LNCAP (cell line): Measurements from ENCODE around the gene NOL4L.

Source experiments
- TF ChIP-seq, protein P1 (sequence below): fragments of 450-650 bp; IDR thresholded peaks from 2 replicates; pipeline ENCODE4 v1.5.1; 2017; ENCODE audit warnings: mild to moderate bottlenecking

NOL4L gene

DNA sequence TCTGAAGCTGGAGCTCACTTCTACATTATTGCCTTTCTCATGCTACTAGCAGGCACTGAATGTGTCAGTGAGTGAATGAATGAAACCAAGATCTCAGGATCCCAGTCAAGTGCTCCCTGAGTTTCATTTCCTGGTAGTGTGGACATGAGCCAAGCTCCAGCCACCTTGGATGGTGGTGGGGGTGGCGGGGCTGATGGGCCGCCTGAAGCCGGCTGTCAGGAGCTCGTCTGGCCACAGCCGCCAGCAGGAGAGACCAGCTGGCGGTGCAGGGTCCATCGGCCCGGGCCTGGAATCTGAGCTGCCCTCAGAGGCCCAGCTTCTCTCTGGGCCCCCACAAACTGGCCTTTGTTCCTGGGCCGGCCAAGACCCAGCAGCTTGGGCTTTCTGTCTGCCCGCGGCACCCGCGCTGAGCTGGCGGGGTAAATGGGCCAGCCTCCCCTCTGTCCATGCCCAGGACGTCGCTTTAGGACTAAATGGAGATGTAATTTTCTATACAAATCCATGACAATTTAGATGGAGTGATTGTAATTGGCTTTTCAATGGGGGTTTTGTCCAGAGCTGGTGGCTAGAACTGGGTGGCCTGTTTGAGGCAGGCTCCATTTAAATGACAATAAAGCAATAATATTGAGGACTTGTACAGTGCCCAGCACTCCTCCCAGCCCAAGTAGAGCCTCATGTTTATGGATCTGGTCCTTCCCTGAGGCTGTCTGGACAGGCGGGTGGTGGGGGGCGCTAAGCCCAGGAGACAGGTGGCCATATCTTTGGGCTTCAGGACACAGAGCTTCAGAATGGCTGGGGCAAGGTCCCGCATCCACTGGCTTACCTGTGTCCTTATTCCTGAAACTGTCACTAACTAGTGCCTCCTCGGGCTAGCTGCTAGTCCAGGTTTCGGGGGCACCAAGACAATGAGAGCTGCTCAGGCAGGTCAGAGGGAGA is 43.5 kb downstream of the NOL4L start:
- TF ChIP-seq, protein P1, sequence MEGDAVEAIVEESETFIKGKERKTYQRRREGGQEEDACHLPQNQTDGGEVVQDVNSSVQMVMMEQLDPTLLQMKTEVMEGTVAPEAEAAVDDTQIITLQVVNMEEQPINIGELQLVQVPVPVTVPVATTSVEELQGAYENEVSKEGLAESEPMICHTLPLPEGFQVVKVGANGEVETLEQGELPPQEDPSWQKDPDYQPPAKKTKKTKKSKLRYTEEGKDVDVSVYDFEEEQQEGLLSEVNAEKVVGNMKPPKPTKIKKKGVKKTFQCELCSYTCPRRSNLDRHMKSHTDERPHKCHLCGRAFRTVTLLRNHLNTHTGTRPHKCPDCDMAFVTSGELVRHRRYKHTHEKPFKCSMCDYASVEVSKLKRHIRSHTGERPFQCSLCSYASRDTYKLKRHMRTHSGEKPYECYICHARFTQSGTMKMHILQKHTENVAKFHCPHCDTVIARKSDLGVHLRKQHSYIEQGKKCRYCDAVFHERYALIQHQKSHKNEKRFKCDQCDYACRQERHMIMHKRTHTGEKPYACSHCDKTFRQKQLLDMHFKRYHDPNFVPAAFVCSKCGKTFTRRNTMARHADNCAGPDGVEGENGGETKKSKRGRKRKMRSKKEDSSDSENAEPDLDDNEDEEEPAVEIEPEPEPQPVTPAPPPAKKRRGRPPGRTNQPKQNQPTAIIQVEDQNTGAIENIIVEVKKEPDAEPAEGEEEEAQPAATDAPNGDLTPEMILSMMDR, result no peak

DNA sequence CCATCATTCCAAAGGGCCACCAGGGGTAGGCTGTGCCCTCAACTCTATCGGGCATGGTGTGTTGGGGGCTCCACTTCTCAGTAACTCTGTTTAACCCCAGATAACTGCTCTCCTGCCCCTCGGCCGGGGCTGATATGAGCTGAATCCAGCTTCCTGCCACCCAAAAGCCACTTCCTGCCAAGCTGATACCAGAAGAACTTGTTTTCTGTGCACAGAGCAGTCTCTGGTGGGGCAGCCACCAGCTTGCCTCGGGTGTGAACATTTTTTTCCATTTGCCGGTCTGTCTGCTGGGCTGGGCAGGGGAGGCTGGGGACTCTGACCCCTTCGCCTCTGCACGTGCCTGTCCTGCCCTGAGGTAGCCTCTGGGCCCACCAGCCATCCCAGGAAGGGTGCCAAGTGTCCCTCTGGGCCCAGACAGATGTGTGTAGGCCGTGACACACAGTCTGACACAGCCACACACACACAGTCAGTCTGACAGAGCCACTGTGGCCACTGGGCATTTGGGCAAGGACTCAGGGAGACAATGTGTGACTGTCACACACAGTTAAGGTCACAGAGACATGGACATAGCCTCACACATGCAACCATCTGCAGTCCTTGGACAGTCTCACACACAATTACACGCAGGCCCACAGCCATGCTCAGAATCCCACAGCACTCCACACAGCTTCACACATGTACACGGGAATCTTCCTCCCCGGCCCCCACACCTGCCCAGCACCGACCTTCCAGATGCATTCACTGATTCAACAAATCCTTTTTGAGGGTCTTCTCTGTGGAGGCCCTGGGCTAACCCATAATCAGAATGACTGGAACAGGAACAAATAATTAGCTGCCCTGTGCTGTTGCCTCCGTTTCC is 45.1 kb downstream of the NOL4L start:
- TF ChIP-seq, protein P1, result no peak

DNA sequence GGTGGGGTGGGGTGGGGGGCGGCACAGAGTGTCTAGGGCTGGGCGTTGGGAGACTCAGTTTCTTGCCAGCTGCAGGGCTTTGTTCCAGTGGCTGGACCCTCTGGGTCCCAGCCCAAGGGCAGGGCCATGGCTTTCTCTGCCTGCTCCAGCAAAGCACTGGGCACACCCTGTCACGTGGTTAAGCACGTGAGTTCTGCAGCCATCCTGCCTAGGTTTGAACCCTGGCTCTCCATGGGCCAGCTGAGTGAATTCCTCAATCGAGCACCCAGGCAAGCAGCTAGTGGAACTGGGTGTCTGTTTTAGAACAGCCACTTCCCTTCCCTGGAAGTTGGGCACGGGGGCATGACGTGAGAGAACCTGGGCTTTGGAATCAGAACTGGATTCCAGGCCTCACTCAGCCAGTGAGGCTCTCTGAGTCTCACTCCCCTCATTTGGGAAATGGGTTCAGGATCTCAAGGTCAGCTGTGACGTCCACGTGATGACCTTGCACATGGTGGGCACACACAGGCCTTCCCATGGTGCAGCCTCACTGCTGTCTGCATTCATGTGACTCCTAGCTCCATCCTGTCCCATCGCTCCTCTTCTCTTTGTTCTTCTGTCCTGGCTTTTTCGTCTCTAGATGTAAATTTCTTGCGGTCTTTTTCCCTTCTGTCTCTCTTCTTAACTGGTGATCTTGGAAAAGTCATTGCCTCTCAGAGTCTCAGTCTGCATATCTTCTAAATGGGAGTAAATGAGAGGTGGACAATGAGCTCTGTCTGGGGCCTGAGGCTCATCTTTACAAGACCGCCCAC is 45.9 kb downstream of the NOL4L start:
- TF ChIP-seq, protein P1, result no peak

DNA sequence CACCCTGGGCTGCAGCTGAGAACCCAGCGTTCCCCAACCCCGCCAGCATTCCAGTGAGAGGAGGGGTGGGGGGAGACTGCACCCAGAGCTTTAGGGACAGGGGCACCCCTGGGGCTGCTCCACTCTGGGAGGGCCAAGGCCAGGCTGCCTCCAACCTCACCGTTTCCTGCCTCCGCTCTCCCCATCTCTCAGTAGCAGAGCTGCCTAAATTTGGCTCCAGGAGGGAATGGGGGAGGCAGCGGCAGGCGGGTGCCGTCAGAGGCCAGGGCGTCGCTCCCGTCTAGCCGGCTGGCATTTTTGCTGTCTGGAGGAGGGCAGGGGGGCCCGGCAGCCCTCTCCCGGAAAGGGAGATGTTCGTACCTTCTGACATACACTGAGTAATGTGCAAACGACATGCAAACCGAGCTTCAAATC is 46.6 kb downstream of the NOL4L start:
- TF ChIP-seq, protein P1, result no peak

DNA sequence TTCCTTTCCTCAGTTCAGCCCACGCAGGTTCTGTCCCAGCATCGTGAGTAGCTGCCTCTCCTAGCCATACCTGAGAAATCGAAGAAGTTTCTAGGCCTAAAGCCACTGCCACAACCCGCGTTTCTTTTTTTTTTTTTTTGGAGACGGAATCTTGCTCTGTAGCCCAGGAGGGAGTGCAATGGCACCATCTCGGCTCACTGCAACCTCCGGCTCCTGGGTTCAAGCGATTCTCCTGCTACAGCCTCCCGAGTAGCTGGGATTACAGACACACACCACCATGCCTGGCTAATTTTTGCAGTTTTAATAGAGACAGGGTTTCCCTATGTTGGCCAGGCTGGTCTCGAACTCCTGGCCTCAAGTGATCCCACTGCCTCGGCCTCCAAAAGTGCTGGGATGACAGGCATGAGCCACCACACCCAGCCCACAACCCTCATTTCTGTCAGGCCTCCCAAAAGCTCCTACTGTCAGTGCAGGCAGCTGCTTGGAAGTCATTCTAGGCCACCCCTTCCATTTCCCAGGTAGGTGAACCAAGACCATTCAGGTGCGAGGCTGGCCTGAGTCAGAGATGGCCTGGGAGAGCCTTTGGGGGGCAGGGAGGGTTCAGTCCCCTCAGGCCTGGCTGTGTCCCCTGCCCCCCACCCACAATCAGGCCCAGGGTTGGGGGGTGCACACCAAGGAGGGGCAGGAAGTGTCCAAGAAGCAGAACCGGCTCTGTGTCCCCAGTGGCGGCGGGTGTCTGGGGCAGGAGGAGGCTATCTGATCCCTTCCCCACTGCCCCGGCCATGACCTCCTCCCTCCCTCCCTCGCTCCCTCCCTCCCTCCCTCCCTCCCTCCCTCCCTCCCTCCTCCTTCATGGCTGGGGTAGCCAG is 47.2 kb downstream of the NOL4L start:
- TF ChIP-seq, protein P1, result no peak

DNA sequence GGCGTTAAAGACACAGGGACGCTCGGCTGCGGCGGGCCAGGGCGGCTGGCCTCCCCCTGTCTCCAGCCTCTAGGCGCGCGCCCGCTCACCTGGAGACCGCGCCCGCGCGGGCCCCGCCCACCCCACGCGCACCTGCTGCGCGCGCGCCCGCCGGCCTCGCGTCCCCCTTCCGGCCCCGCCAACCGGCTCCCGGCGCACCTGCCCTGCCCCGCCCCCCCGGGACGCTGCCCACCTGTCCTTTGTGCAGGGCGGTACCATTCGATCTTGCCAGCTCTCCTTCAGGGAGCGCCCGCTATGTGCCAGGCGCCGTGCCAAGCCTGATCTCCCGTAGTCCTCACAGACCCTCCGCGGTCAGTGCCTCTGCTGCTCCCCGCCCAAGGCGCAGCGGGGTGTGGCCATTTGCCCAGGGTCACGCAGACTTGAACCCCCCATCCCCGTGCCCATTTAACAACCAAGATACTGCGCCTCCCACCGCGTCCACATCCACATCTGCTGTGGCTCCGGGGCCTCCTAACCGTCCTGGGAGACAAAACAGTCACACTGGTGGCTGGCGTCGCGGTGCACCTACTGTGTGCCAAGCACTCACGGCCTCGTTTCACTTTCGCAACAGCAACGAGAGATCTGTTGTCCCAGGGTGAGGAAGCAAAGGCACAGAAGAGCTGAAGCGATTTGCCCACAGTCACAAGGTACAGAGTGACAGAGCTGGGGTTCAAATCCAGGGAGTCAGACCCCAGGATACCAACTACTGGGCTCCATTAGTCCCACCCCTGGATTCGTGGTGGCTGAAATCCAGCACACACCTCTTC is 48.1 kb downstream of the NOL4L start:
- TF ChIP-seq, protein P1, result no peak
